ENCODE data around the gene CETN3.

Gene CETN3

DNA sequence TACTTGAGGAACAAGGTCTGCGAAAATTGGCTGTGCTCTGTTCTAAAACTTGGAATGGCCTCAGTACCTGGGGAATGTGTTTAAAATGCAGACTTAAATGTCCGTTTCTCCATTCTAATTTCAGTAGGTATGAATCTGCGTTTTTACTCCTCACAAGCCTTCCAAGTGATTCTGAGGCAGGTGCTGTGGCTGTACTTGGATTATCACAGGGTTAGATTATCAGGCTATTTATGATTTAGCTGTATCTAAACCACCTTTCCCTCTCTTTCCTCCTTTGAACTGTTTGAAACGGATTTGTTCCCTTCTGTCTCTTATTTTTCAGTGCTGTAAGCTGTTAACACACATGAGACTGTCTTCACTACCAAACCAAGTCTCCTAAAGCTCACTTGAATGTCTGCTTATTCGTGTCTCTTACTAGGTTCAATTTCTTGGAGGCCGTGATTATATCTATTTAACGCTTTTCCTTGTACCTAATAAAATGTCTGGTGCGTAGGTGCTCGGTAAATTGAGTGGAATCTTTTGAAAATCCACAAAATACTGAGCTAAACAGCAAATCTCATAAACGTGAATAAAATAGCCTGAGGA is 714 bp upstream of the CETN3 start:
- Histone ChIP-seq H3K9me3 (ENCODE audit: control insufficient read depth, insufficient read depth, low read length) (no peaks in the 10 kb centered on the region), H4K20me1 (ENCODE audit: control insufficient read depth, insufficient read depth, low read depth, low read length) (no peaks in the 10 kb centered on the region), H3K9me2 (replicated peaks; ENCODE audit: control insufficient read depth, low read length) (no peaks in the 10 kb centered on the region), H3K36me3 (ENCODE audit: control insufficient read depth, low read length) (peaks cover 29% of the 10 kb centered on the region), H3K79me2 (ENCODE audit: control insufficient read depth, low read length) (peaks cover 49% of the 10 kb centered on the region), H3K4me3 (ENCODE audit: low read length) (peak overlapping the region; percentile 79), H3F3A (ENCODE audit: control insufficient read depth, insufficient read depth) (no peaks in the 10 kb centered on the region; the same call in 1 of the 2 replicates), H3K27me3 (ENCODE audit: control insufficient read depth, low read length) (no peaks in the 10 kb centered on the region; the same call in 1 of the 2 replicates), H3K4me1 (ENCODE audit: control insufficient read depth, low read length) (peaks cover 29% of the 10 kb centered on the region), H3K27ac (ENCODE audit: low read depth, low read length) (peak overlapping the region; percentile 75), H3K4me2 (ENCODE audit: low read length) (peak overlapping the region; percentile 65)
- TF ChIP-seq EZH2phosphoT487 (IDR thresholded peaks at IDR 0.05; ENCODE audit: borderline replicate concordance, low read length), result no peak
- no peak for TF ChIP-seq CTCF (IDR thresholded peaks at IDR 0.05; ENCODE audit: low read depth, low read length, poor library complexity, severe bottlenecking)

- Histone ChIP-seq H3K4me1 (ENCODE audit: control insufficient read depth, low read length) (peaks cover 29% of the 10 kb centered on the region), H4K20me1 (ENCODE audit: control insufficient read depth, insufficient read depth, low read depth, low read length) (no peaks in the 10 kb centered on the region), H3F3A (ENCODE audit: control insufficient read depth, insufficient read depth) (no peaks in the 10 kb centered on the region; the same call in 1 of the 2 replicates), H3K27me3 (ENCODE audit: control insufficient read depth, low read length) (no peaks in the 10 kb centered on the region; the same call in 1 of the 2 replicates), H3K79me2 (ENCODE audit: control insufficient read depth, low read length) (peaks cover 54% of the 10 kb centered on the region), H3K4me3 (ENCODE audit: low read length) (peak overlapping the region; percentile 94), H3K9me3 (ENCODE audit: control insufficient read depth, insufficient read depth, low read length) (no peaks in the 10 kb centered on the region), H3K36me3 (ENCODE audit: control insufficient read depth, low read length) (peaks cover 40% of the 10 kb centered on the region), H3K9me2 (replicated peaks; ENCODE audit: control insufficient read depth, low read length) (no peaks in the 10 kb centered on the region), H3K27ac (ENCODE audit: low read depth, low read length) (peak overlapping the region; percentile 89), H3K4me2 (ENCODE audit: low read length) (peak overlapping the region; percentile 75)
- TF ChIP-seq CTCF (IDR thresholded peaks at IDR 0.05; ENCODE audit: low read depth, low read length, poor library complexity, severe bottlenecking) (no peak), EZH2phosphoT487 (IDR thresholded peaks at IDR 0.05; ENCODE audit: borderline replicate concordance, low read length) (no peak)
Measured at GRCh38 chr5:90408571-90409317, 812 bp downstream of the CETN3 start.

DNA sequence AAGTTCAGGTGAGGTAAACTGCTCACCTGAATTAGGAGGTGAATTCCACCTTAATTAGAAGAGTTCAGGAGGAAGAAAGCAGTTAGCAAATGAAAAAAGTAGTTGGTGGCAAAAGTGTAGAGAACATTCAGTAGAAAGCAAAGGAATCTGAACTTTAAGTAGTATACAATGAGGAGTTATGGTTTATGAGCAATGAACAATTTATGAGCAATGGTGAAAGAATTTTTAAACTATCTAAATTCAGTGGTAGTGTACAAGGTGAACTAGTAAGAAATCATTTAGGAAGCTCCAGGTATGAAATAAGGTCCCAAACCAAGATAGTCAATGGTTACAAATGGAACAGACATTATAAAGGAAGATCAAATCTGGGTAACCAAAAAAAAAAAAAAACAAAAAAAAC is 3.1 kb downstream of the CETN3 start:
- H3K4me1 ChIP-seq (ENCODE audit: control insufficient read depth, low read length), result peaks cover 26% of the 10 kb centered on the region
- H3K9me2 ChIP-seq (replicated peaks; ENCODE audit: control insufficient read depth, low read length), result no peaks in the 10 kb centered on the region
- H3K27ac ChIP-seq (ENCODE audit: low read depth, low read length), result no peak overlapping the region
- TF ChIP-seq CTCF (IDR thresholded peaks at IDR 0.05; ENCODE audit: low read depth, low read length, poor library complexity, severe bottlenecking) (no peak), EZH2phosphoT487 (IDR thresholded peaks at IDR 0.05; ENCODE audit: borderline replicate concordance, low read length) (no peak)
- H3K4me3 ChIP-seq (ENCODE audit: low read length), result no peak overlapping the region
- no peak overlapping the region for H3K4me2 ChIP-seq (ENCODE audit: low read length)
- H3K79me2 ChIP-seq (ENCODE audit: control insufficient read depth, low read length), result peaks cover 56% of the 10 kb centered on the region
- H3K27me3 ChIP-seq (ENCODE audit: control insufficient read depth, low read length), result no peaks in the 10 kb centered on the region; the same call in 1 of the 2 replicates
- H3K36me3 ChIP-seq (ENCODE audit: control insufficient read depth, low read length), result peaks cover 56% of the 10 kb centered on the region
- H4K20me1 ChIP-seq (ENCODE audit: control insufficient read depth, insufficient read depth, low read depth, low read length), result no peaks in the 10 kb centered on the region
- H3K9me3 ChIP-seq (ENCODE audit: control insufficient read depth, insufficient read depth, low read length), result no peaks in the 10 kb centered on the region
- H3F3A ChIP-seq (ENCODE audit: control insufficient read depth, insufficient read depth), result no peaks in the 10 kb centered on the region; the same call in 1 of the 2 replicates
